GM18867 (cell line): Measurements from ENCODE around the gene GPAT2.
"Not testable (repeated sequence)": the region's sequence is repeated elsewhere in the genome, so short reads cannot be mapped to it uniquely, and the experiment has no call there.

Source experiments
- ATAC-seq: cut with Tn5 transposase; IDR thresholded peaks from one replicate; pipeline ENCODE4 v1.9.1; 2021; ENCODE audit warnings: mild to moderate bottlenecking, moderate library complexity; ENCODE audit not compliant: unreplicated experiment

GPAT2 gene

DNA sequence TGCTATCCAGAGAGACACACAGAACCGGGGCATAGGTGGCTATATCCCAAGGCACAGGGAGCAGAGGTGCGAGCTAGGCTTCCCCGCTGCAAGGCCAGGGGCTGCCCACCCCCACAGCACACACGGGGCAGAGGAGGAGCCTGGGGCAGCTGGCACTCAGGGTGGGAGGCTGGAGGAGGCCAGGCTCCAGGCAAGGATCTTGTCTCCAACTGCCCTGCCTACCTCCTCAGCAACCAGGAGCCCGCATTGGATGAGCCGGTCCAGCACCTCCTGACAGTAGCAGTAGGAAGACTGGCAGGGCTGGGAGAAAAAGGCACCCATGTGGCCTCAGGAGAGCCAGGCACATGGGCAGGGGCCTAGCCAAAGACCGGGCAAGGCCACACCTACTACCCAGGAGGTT is 11.0 kb downstream of the GPAT2 start:
- not testable (repeated sequence) for ATAC-seq

- peak; percentile 72 for ATAC-seq
These were observed 11.8 kb downstream of the GPAT2 start for GRCh38 chr2:96022701-96023447.

DNA sequence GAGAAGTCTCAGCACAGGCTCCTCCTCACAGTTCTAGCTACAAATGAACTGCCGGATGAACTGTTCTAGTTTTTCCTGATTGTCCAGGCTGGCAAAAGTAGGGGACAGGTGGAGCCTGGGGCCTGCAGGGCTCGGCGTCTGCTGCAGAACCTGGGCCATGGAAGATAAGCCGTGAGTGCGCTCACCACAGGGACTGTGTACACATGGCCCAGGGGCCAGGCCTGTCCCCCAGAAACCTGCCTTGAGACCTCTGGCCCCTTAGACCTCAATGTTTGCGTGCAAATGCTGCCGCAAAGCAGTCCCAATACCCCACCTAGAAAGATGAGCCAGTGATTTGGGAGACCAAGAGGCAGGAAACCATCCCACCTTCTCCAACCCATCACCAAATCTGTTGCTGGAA is 12.6 kb downstream of the GPAT2 start:
- not testable (repeated sequence) for ATAC-seq

GRCh38 chr2:96021142-96021541 is 13.6 kb downstream of the GPAT2 start:
- not testable (repeated sequence) for ATAC-seq

DNA sequence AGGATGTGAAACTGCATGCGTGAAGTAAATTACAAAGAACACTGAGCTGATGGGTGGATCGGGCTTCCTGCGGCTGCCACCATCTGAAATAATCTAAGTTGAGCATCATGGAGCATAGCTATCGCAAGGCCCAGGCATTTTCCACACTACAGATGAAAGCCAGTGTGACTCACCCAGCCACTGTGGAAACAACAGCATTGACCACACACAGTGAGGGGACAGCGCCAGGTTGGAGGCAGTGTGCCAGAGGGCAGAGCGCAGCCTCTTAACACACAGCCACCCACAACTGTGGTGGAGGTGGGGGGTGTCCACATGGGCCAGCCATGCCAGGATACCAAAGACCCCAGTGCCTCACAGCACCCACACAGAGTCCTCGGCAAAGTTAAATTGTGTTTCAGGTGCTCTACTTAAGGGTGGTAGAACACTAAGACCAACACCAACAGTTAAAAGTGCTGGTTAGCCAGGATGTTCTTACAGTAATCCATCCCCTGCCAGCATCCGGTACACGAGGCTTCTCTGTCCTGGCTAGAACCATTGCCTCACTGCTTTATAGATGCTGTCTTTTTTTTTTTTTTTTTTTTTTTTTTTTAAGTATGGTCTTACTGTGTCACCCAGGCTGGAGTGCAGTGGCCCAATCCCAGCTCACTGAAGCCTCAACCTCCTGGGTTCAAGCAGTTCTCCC is 14.7 kb downstream of the GPAT2 start:
- not testable (repeated sequence) for ATAC-seq

- not testable (repeated sequence) for ATAC-seq
These were observed 18.4 kb downstream of the GPAT2 start for GRCh38 chr2:96016321-96016720.

DNA sequence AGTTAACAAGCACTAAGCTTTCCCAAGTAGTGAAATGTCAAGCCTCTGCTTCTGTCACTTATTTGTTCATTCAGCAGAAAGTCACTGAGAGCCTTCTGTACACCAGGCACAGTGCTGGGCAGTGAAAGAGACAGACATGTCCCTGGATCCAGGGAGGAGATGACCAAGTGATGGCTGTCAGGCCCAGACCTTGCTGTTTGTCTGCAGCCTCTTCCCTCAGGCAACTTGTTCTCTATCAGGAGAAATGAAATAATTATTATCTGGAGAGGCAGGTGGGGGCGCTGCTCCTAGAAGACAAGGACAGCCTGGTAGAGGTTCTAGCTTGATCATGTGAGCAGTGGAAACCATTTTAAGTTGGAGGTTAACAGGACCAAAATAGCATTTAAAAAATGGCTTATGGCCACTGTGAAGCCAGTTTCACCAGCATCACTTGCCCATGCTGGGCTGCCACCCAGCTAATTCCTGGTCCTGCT is 21.9 kb downstream of the GPAT2 start:
- not testable (repeated sequence) for ATAC-seq

DNA sequence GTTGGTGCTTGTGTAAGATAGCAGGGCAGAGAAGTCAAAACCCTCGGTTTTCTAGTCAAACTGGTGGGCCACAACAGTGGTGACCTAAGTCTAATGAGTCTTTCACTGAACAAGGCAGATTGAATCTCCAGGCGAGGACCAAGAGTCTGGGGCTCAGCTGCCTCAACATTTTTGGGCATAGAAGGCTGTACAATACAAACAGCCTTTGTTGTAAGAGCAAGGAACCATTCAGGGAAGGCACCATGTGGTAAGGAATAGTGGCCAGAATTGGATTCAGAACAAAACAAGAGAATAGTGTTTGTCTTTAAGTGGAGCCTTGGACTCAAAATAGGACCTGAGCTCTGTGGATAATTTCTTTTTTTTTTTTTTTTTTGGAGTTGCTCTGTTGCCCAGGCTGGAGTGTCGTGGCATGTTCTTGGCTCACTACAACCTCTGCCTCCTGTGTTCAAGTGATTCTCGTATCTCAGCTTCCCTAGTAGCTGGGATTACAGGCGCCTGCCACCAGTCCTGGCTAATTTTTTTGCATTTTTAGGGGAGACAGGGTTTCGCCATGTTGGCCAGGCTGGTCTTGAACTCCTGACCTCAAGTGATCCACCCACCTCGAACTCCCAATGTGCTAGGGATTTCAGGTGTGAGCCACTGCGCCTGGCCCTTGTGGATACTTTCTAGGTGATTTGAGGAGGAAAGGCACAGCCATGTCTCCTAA is 22.5 kb downstream of the GPAT2 start:
- not testable (repeated sequence) for ATAC-seq

- ATAC-seq, result peak; percentile 25
These were observed 23.6 kb downstream of the GPAT2 start for GRCh38 chr2:96011129-96011455.

GRCh38 chr2:96010320-96011128 is 24.2 kb downstream of the GPAT2 start:
- peak; percentile 99 for ATAC-seq

- ATAC-seq, result not testable (repeated sequence)
These were observed 24.9 kb downstream of the GPAT2 start for GRCh38 chr2:96009833-96010232.

DNA sequence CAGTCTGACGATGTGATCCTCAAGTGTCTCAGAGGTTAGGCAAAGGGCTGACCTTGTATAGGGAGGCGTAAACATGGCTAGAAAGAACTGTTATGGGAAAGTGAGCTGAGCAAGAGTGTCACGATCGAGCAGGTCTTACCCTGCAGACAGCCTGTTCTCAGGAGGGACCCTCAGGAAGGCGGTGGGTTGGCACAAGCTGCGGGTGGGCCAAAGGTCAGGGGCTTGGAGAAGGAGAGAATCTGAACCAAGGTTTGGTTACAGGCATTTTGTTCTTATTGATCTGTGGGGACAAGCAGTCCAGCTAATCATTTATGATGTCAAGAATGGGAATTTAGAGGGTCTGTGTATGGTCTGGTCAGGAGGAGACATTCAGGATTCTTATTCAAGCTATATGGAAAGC is 26.7 kb downstream of the GPAT2 start:
- not testable (repeated sequence) for ATAC-seq

DNA sequence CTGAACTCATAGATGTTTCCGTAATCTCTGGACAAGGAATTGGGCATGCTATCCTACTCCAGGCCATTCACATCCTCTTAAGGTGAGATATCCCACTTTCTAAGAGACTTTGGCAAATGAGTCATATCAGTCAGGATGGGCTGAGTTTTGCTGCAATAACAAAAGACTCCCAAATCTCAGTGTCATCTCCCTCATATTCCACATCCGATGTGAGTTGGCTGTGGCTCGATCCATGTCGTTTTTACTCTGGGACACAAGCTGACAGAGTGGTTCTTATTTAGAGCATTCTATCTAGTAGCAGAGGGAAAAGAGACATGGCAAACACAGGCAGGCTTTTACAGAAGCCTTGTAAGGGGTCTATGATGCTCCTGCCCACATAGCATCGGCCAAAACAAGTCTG is 28.5 kb downstream of the GPAT2 start:
- not testable (repeated sequence) for ATAC-seq

DNA sequence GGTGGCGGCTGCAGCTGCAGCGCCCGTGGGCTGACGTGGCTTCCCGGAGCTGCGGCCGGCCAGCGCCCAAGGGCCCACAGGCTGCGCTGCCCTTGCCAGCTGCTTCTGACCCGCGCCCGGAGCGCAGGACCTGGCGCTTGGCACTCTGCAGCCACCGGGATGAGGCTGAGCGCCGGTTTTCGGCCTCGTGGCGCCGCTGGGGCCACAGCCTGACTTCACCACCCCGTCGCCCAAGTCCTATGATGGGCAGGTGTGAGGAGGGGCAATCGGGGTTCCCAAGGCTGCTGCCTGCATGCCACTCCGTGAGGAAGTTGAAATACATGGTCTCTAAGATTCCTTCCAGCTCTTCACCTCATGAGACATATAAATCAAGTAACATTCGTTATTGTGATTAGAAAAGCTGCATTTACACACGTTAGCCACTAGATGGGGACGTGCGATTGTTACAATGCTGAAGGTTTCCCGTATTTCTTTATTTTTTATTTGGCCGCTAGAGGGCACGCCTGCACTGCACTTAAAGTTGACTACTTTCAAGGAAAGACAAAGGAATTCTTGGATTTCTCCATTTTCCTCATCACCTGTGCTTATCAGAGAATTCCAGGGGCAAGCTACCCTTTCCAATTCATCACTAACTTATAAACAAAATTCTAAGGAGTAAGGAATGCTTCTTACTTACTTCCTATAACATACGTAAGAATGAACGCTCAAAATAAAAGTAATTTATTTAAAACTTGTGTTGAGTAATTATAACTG is 42.0 kb downstream of the GPAT2 start:
- ATAC-seq, result peak; percentile 46

GRCh38 chr2:95992102-95992501 is 42.6 kb downstream of the GPAT2 start:
- peak; percentile 51 for ATAC-seq

DNA sequence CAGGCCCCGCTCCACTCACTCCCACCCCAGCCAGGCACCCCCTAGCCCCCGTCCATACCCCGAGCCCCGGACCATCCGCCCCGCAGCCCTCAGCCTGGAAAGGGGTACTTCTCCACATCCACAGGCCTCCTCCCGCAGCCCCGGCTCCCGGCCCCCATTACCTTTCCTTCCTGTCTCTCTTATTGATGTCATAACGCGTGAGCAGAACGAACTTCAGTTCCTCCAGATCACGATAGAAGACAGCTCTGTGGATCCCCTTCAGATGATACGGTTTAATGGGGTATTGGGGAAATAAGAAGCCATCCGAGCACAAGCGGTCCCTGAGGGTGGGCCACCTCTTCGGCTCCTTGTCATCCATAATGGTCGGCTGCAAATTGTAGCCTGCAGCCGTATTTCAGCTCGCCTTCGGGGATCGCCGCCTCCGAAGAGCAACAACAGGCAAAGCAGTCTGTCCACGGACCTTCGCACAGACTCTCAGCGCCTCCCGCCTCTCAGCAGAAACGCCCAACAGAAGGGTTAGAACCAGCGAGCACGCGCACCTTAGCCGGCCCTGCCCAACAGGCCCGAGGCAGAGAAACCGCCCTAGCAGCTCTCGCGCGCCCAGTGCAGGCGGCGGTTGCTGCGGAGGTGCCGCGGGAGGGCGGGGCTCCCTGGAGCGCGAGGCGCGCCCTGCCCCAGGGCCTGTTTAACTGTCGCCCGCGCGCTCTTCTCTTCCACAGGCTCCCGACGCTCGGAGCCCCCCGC is 43.2 kb downstream of the GPAT2 start, which contains the start of gene ANKRD36C:
Gene ANKRD36C (minus strand): TSS at position 474 of the 744 bp plus-strand sequence. CDS start 116 bp downstream, at position 358.
- peak; percentile 95 for ATAC-seq

- not testable (repeated sequence) for ATAC-seq
These were observed 43.8 kb downstream of the GPAT2 start for GRCh38 chr2:95990884-95991283.
